Measurements from ENCODE around the gene AFF3. TPM values are rescaled to one million over a fixed set of nuclear protein-coding genes. Genes with fewer than 3 reads are reported as not detected.

The AFF3 gene
- total and polyA plus RNA-seq, 2 of the 4 experiments (the other 2 are of a cell fraction) = 12.9 to 14.3 TPM

DNA sequence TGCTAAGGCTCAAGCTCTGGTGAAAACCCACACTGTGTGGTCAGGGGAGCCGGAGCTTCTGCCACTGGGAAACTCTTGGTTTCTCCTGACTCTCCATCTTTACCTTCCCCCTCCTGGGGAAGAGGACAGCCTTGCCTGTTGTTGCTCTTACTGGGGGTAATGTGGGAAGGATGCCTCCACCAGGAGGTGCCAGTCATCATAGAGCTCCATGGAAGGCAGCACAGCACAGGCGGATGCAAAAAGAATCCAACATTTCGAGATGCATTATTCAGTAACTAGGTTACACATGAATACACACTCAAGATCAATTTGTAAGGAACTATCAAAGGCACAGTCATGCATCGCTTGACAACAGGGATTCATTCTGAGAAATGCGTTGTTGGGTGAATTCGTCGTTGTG lies 322.6 kb downstream of the AFF3 start (continued):
- TF ChIP-seq, protein P1, sequence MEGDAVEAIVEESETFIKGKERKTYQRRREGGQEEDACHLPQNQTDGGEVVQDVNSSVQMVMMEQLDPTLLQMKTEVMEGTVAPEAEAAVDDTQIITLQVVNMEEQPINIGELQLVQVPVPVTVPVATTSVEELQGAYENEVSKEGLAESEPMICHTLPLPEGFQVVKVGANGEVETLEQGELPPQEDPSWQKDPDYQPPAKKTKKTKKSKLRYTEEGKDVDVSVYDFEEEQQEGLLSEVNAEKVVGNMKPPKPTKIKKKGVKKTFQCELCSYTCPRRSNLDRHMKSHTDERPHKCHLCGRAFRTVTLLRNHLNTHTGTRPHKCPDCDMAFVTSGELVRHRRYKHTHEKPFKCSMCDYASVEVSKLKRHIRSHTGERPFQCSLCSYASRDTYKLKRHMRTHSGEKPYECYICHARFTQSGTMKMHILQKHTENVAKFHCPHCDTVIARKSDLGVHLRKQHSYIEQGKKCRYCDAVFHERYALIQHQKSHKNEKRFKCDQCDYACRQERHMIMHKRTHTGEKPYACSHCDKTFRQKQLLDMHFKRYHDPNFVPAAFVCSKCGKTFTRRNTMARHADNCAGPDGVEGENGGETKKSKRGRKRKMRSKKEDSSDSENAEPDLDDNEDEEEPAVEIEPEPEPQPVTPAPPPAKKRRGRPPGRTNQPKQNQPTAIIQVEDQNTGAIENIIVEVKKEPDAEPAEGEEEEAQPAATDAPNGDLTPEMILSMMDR (conservative IDR thresholded peaks at IDR 0.05; ENCODE audit: low read depth, low read length) = no peak
- TF ChIP-seq BHLHE40 (IDR thresholded peaks at IDR 0.05; ENCODE audit: low read depth, low read length) (no peak), SMC3 (IDR thresholded peaks at IDR 0.05; ENCODE audit: low read depth, low read length) (no peak)

DNA sequence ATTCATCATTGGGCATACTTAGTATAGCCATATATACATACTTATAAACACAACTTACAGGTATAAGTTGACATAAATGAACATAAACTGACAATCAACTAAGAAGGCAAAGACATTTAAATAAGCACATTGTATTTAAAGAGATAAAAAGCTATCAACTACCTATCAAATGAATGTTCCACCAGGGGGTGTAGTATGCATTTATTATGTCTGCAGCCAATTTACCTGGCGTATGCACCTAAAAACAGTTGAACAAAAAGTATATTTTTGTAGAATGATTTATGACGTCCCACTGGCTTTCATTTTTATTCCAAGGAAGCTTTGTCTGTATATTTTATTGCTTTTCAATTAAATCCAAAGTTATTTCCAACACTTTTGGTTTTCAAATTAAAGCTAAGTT lies 323.5 kb downstream of the AFF3 start:
- intact Hi-C loops (cut with micrococcal nuclease) = loop anchor here (10.0 kb wide), 1 partner anchor 426 kb away; no protein-coding TSS in a partner anchor
- CTCF ChIA-PET = interaction anchor here (0.5 kb wide), 1 partner anchor 83 kb away, joined by 3 read pairs; no protein-coding TSS in a partner anchor

More for the DNA sequence above, 323.5 kb downstream of the AFF3 start:
- Histone ChIP-seq H3K27me3 (ENCODE audit: control insufficient read depth, insufficient read depth, low read length) (no peaks in the 10 kb centered on the region), H2BK5ac (ENCODE audit: low read depth, low read length, poor library complexity, severe bottlenecking) (no peak overlapping the region), H3K4me2 (ENCODE audit: low read depth, low read length) (no peak overlapping the region), H3K4me1 (ENCODE audit: control insufficient read depth, insufficient read depth, low read length) (peaks cover 12% of the 10 kb centered on the region), H2AFZ (replicated peaks; ENCODE audit: low read length, poor library complexity) (no peak overlapping the region), H2BK120ac (ENCODE audit: low read depth, low read length) (no peak overlapping the region), H3K14ac (replicated peaks; ENCODE audit: low read depth, low read length) (no peak overlapping the region), H2AK9ac (replicated peaks; ENCODE audit: low read depth, low read length, poor library complexity) (no peak overlapping the region), H3K9ac (ENCODE audit: low read depth, low read length) (no peak overlapping the region), H3K4me3 (ENCODE audit: insufficient read depth, low read depth, low read length) (no peak overlapping the region), H2AK5ac (ENCODE audit: low read depth, low read length) (no peak overlapping the region), H4K8ac (ENCODE audit: low read depth in 2 of 2, low read length in 2 of 2) (no peak overlapping the region), H3K4ac (ENCODE audit: low read depth, low read length) (no peak overlapping the region), H4K20me1 (ENCODE audit: insufficient read depth, low read length) (no peaks in the 10 kb centered on the region), H2BK15ac (ENCODE audit: low read depth, low read length) (no peak overlapping the region), H3K18ac (ENCODE audit: low read depth, low read length) (no peak overlapping the region), H4K91ac (ENCODE audit: insufficient read depth, low read depth, low read length) (no peak overlapping the region), H3K56ac (ENCODE audit: extremely low read depth, insufficient read depth, low read length) (no peak overlapping the region), H3K9me1 (ENCODE audit: insufficient read depth, low read length) (peaks cover 11% of the 10 kb centered on the region), H3K9me3 (ENCODE audit: control insufficient read depth, insufficient read depth, low read length) (no peaks in the 10 kb centered on the region), H4K5ac (ENCODE audit: low read depth, low read length) (no peak overlapping the region), H3K79me1 (ENCODE audit: low read depth in 1 of 2, low read length in 2 of 2) (peaks cover 4 to 22% of the 10 kb centered on the region in 2 experiments), H3K27ac (ENCODE audit: insufficient read depth, low read length) (no peak overlapping the region), H3K23ac (ENCODE audit: low read depth, low read length) (no peak overlapping the region), H3K36me3 (ENCODE audit: control insufficient read depth, insufficient read depth, low read length) (peaks cover 12% of the 10 kb centered on the region), H2BK20ac (ENCODE audit: low read depth, low read length) (no peak overlapping the region)
- POLR2A ChIA-PET (ENCODE audit: unreplicated experiment) = no interaction called here
- peak; percentile 48 for TF ChIP-seq RAD21 (IDR thresholded peaks at IDR 0.05; ENCODE audit: low read length)
- TF ChIP-seq RFX5 (IDR thresholded peaks at IDR 0.05; ENCODE audit: low read depth, low read length) = no peak
- peak; percentile 37 for TF ChIP-seq SMC3 (IDR thresholded peaks at IDR 0.05; ENCODE audit: low read depth, low read length)
- TF ChIP-seq, protein P1 (conservative IDR thresholded peaks at IDR 0.05; ENCODE audit: low read depth, low read length) = peak; percentile 36; the same call in 1 of the 2 replicates
- ATAC-seq (ENCODE audit: low read depth) (no peak), DNase-seq (peak; percentile 47)
- no TSS peak for BruUV-seq (replicated peaks)
- in situ Hi-C loops (cut with MboI; ENCODE audit: low sequenced_read_pairs) (no loop called here), dilution Hi-C loops (cut with HindIII; ENCODE audit: low sequenced_read_pairs, unreplicated experiment) (no loop called here)
- no CpG with 5 or more reads among the region's 2 CpGs for WGBS, 2 experiments (ENCODE audit: extremely low coverage in 2 of 2, insufficient read length in 1 of 2)

Measured in IMR-90 (cell line).